NCI-H748 (cell line): ENCODE measurements around the gene KLHL35.
A peak's percentile ranks its signal among the peaks of the same experiment; 100 is the strongest.
"Not testable (repeated sequence)": the region's sequence is repeated elsewhere in the genome, so short reads cannot be mapped to it uniquely, and the experiment has no call there.

Experiments
- DNase-seq: peaks from one replicate; lab custom pipeline; 2025; ENCODE audit not compliant: unreplicated experiment; lab: John Stamatoyannopoulos, UW

KLHL35 gene

GRCh38 chr11:75394085-75394840 lies 38.7 kb downstream of the KLHL35 start:
- DNase-seq: no peak

- peak; percentile 13 for DNase-seq
Observed at GRCh38 chr11:75389925-75390324, 43.1 kb downstream of the KLHL35 start.

GRCh38 chr11:75389276-75389605 lies 43.8 kb downstream of the KLHL35 start:
- no peak for DNase-seq

- peak; percentile 93 for DNase-seq
Observed at GRCh38 chr11:75388386-75389275, 44.4 kb downstream of the KLHL35 start.

- DNase-seq: no peak
Observed at GRCh38 chr11:75387736-75388294, 45.2 kb downstream of the KLHL35 start.

- DNase-seq: no peak
Observed at GRCh38 chr11:75386942-75387630, 45.9 kb downstream of the KLHL35 start.

GRCh38 chr11:75384438-75385080 lies 48.4 kb downstream of the KLHL35 start:
- DNase-seq: peak; percentile 68

GRCh38 chr11:75383246-75383645 lies 49.8 kb downstream of the KLHL35 start:
- no peak for DNase-seq

- DNase-seq: no peak
Observed at GRCh38 chr11:75380716-75381420, 52.1 kb downstream of the KLHL35 start.

- no peak for DNase-seq
Observed at GRCh38 chr11:75380245-75380644, 52.8 kb downstream of the KLHL35 start.

GRCh38 chr11:75378776-75379175 lies 54.2 kb downstream of the KLHL35 start:
- not testable (repeated sequence) for DNase-seq

GRCh38 chr11:75376175-75376574 lies 56.8 kb downstream of the KLHL35 start:
- DNase-seq: no peak

GRCh38 chr11:75375626-75376025 lies 57.4 kb downstream of the KLHL35 start:
- DNase-seq: no peak

GRCh38 chr11:75374646-75375045 lies 58.4 kb downstream of the KLHL35 start:
- DNase-seq: no peak

GRCh38 chr11:75373201-75373600 lies 59.8 kb downstream of the KLHL35 start:
- DNase-seq: no peak
